HG02943 (cell line): ENCODE data around the gene GSG1L.

Source experiments
- ATAC-seq: cut with Tn5 transposase; IDR thresholded peaks from one replicate; pipeline ENCODE4 v1.9.1; 2021; ENCODE audit warnings: mild to moderate bottlenecking, low read depth, moderate library complexity; ENCODE audit not compliant: unreplicated experiment

Gene GSG1L

GRCh38 chr16:27867122-27868110 lies 196.1 kb downstream of the GSG1L start:
- ATAC-seq, result no peak

GRCh38 chr16:27863377-27863776 lies 200.1 kb downstream of the GSG1L start:
- no peak for ATAC-seq

DNA sequence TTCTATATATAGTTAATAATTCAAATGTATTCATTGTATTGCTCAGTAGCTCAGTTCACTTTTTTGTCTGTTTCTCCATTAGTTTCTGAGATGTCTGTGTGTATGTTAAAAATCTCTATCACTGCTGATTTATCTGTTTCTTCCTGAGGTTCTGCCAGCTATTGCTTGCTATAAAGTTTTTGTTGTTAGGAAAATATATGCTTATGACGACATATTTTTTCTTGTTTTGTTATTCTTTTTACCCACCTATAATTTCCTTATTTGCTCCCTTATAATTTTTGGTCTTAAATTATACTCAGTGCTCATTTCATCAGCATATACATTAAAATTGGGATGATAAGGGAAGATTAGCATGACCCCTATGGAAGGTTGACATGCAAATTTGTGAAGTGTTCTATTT lies 200.6 kb downstream of the GSG1L start:
- ATAC-seq, result no peak

- ATAC-seq, result no peak
Observed at GRCh38 chr16:27860091-27860490, 203.4 kb downstream of the GSG1L start.

GRCh38 chr16:27859020-27859419 lies 204.5 kb downstream of the GSG1L start:
- ATAC-seq, result no peak

- ATAC-seq, result no peak
Observed at GRCh38 chr16:27853651-27854050, 209.9 kb downstream of the GSG1L start.

GRCh38 chr16:27853101-27853500 lies 210.4 kb downstream of the GSG1L start:
- ATAC-seq, result no peak

- no peak for ATAC-seq
Observed at GRCh38 chr16:27852681-27853080, 210.8 kb downstream of the GSG1L start.

DNA sequence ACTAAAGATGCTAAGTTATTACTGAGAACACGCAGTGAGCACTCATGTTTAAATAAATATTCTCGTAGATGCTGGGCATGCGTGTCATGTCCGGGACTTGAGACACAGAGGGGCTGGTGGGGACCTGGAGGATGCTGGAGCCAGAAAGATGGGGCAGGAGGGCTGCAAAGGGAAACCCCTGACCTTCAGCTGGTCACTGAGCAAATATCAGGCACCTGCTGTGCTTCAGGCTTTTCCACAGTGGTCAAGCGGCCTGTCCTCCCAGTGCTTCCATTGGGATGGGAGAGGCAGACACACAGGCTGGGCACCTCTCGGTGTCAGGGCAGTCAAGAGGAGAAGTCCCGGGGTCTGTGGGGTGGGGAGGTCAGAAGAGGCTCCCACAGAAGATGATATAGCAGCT lies 211.4 kb downstream of the GSG1L start:
- ATAC-seq, result no peak

GRCh38 chr16:27851586-27851985 lies 211.9 kb downstream of the GSG1L start:
- no peak for ATAC-seq

DNA sequence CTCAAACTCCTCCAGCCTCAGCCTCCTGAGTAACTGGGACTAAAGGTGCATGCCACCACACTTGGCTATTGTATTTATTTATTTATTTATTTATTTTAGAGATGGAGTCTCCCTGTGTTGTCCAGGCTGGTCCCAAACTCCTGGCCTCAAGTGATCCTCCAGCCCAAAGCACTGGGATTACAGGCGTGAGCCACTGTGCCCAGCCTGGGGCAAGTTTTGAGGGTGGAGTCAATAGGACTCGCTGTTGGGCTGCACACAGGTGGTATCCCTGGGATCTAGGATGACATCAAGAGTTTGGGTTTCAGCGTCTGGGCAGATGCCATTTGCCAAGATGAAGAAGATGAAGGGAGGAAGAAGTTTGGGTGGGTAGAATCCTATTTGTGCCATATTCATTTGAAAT lies 213.9 kb downstream of the GSG1L start:
- no peak for ATAC-seq

GRCh38 chr16:27847030-27847550 lies 216.4 kb downstream of the GSG1L start:
- ATAC-seq, result no peak

GRCh38 chr16:27844826-27845225 lies 218.7 kb downstream of the GSG1L start:
- ATAC-seq, result no peak

DNA sequence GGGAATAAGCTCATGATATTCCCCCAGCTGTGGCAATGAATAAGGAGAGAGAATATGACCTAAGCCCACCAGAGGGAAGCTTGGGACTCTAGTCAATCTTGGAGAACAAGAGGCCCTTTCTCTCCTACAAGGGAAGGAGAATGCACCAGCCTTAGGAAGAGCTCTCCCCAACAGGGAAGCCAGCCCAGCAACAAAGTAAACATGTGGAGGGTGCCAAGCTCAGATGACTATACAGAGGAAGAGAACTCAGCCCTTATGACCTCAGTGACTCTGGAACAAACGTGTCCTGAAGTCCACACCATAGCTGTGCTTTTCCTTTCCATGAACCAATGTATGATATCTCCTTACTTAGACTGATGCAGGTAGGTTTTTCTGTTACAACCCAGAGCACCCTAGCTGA lies 219.7 kb downstream of the GSG1L start:
- ATAC-seq, result no peak

DNA sequence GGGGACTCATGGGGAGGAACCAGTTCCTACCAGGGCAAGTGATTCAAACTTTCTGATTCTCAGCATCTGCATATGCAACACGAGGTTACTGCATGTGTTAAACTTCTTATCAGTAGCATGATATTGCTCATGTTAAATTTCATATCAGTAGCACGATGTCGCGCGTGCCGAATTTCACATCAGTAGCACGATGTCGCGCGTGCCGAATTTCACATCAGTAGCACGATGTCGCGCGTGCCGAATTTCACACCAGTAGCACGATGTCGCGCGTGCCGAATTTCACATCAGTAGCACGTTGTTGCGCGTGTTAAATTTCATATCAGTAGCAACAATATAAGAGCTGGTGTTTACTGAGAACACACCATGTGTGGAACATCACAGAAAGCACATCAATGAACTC lies 221.6 kb downstream of the GSG1L start:
- no peak for ATAC-seq

- no peak for ATAC-seq
Observed at GRCh38 chr16:27841061-27841801, 222.3 kb downstream of the GSG1L start.

DNA sequence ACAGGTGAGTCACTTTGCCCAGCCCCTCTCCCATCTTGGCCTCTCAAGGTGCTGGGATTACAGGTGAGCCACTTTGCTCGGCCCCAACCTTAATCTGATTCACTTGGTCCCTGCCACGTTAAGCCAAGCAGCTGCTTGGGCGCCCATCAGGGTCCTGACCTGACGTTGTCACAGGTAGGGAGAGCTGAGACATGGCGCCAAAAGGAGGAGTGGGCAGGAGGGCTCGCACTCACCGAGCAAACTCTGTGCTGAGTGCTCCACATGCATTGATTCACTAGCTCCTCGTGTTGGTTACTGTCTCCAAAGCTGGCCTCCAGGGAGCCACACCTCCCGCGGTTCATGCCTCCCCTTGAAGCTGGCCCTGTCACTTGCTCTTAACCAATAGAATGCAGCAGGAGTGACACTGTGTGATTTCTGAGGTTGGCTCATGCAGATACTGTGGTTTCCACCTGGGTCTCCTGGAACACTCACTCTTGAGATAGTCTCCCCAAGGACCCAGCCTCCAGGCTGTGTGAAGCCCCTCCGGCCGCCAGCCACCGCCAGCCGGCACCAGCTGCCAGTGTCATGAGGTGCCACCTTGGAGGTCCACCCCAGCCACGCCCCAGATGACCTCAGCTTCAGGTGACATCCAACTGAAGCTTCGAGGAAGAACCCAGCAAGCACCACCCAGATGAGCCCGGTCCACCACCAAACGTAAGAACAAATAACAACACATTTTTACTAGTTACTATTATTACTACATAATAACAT lies 223.0 kb downstream of the GSG1L start:
- no peak for ATAC-seq

GRCh38 chr16:27839419-27839818 lies 224.1 kb downstream of the GSG1L start:
- ATAC-seq, result no peak

- no peak for ATAC-seq
Observed at GRCh38 chr16:27838536-27839175, 224.9 kb downstream of the GSG1L start.

DNA sequence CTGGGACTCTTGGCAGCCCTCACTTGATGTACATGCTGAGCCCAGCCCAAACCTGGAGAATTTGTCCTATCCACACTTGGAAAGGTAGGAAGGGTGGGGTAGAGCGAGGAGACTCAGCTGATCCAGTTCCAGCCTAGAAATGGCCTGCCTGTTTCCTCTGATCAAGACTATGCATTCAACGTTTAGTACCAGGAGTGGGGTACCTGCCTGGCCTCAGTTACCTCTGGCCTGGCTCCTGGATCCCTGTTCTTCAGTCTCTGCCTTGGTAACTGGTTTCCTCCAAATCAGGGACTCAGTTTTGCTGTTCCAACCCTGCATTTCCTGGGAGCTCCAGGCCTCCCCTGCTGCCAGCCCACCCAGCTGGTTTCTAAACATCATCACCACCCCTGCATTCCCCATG lies 233.5 kb downstream of the GSG1L start:
- ATAC-seq, result no peak
